ENCODE data around the gene KCTD20. TPM values are rescaled to one million over a fixed set of nuclear protein-coding genes. Genes with fewer than 3 reads are reported as not detected.
A peak's percentile ranks its signal among the peaks of the same experiment; 100 is the strongest.

The KCTD20 gene
- total and polyA plus RNA-seq, 2 donors: 19.5 to 49.9 TPM

DNA sequence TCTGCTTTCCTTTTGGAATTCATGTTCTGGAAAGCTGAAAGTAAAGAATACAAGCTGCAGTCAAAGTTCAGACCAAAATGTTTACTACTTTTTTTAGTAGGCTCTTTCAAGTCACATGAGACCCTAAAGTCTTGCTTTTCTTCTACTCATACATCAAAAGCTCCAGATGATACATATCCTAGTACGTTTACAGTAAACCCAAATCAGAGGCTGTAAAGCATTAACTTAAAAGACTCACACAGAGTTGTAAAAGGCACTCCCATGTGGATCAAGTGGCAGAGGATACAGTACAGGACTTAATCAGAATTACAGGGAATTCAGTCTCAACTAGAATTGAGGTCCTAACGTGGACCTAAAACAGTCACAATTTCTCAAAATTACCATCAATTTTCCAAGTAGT is 63.8 kb downstream of the KCTD20 start:
- H3K9me3 ChIP-seq (ENCODE audit: control insufficient read depth in 2 of 2, insufficient read depth in 1 of 2, low read length in 1 of 2): peaks cover 0 to 11% of the 10 kb centered on the region in 2 donors
- H3K27ac ChIP-seq (ENCODE audit: low read depth in 1 of 2, low read length in 1 of 2): no peak overlapping the region
- H3K4me3 ChIP-seq (ENCODE audit: low read length in 2 of 2): no peak overlapping the region
- WGBS: 70% methylated on average over 2 of the region's 2 CpGs
- no peaks in the 10 kb centered on the region for H3K4me1 ChIP-seq (ENCODE audit: control insufficient read depth in 2 of 2, insufficient read depth in 2 of 2, low read length in 2 of 2)
- no peaks in the 10 kb centered on the region for H3K27me3 ChIP-seq (ENCODE audit: control insufficient read depth in 2 of 2, insufficient read depth in 1 of 2, low read length in 1 of 2)
- H3K36me3 ChIP-seq (ENCODE audit: control insufficient read depth in 2 of 2, insufficient read depth in 2 of 2, low read length in 1 of 2): peaks cover 30 to 62% of the 10 kb centered on the region in 2 donors
- peak in 1 of 9 donors; percentile 7 for DNase-seq (ENCODE audit: low read depth in 6 of 9, low spot score in 9 of 9)

DNA sequence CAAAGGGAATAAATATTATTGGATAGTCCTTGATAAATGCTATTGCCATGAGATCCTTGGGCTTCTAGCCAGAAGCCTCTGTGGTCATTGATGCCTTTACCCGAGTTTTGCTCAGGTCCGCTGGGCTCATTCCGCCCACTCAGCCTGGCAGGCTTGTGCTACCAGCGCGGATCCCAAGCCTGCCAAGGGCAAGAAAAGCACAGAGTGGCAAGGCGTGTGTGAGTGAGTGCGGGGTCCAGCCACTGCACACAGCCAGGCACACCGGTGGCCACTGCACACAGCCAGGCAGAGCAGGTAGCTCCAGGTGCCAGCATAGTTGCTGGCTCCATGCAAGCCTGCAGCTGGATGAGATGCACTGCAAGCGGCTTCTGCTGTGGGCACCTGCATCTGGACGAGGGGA is 65.7 kb downstream of the KCTD20 start:
- Histone ChIP-seq H3K27ac (ENCODE audit: low read depth in 1 of 2, low read length in 1 of 2) (no peak overlapping the region), H3K4me3 (ENCODE audit: low read length in 2 of 2) (no peak overlapping the region), H3K27me3 (ENCODE audit: control insufficient read depth in 2 of 2, insufficient read depth in 1 of 2, low read length in 1 of 2) (no peaks in the 10 kb centered on the region), H3K4me1 (ENCODE audit: control insufficient read depth in 2 of 2, insufficient read depth in 2 of 2, low read length in 2 of 2) (no peaks in the 10 kb centered on the region), H3K9me3 (ENCODE audit: control insufficient read depth in 2 of 2, insufficient read depth in 1 of 2, low read length in 1 of 2) (peaks cover 0 to 11% of the 10 kb centered on the region in 2 donors), H3K36me3 (ENCODE audit: control insufficient read depth in 2 of 2, insufficient read depth in 2 of 2, low read length in 1 of 2) (peaks cover 38 to 67% of the 10 kb centered on the region in 2 donors)
- 99% methylated on average over 10 of the region's 10 CpGs for WGBS
- no peak for DNase-seq (ENCODE audit: low read depth in 6 of 9, low spot score in 9 of 9)

DNA sequence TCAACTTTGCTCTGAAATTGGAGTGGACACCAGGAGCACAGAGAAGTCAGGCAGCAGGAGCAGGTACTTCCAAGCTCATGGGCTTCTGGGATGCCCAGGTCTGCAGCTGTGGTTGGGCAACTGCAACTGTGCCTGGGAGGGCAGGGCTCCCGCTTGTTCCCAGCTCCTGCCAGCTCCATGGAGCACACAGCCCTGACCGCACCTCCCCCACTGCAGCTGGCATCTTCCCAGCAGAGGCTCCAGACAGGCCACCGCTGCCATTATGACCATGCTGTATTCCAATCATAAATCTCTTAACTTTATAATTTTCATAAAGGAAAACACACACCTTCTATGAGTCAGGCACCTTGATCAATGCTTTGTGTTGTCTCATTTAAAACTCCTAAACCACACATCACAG is 67.6 kb downstream of the KCTD20 start:
- H3K4me3 ChIP-seq (ENCODE audit: low read length in 2 of 2): no peak overlapping the region
- no peaks in the 10 kb centered on the region for H3K27me3 ChIP-seq (ENCODE audit: control insufficient read depth in 2 of 2, insufficient read depth in 1 of 2, low read length in 1 of 2)
- H3K36me3 ChIP-seq (ENCODE audit: control insufficient read depth in 2 of 2, insufficient read depth in 2 of 2, low read length in 1 of 2): peaks cover 50 to 64% of the 10 kb centered on the region in 2 donors
- H3K9me3 ChIP-seq (ENCODE audit: control insufficient read depth in 2 of 2, insufficient read depth in 1 of 2, low read length in 1 of 2): peaks cover 0 to 11% of the 10 kb centered on the region in 2 donors
- 100% methylated on average over 3 of the region's 3 CpGs for WGBS
- H3K27ac ChIP-seq (ENCODE audit: low read depth in 1 of 2, low read length in 1 of 2): no peak overlapping the region
- H3K4me1 ChIP-seq (ENCODE audit: control insufficient read depth in 2 of 2, insufficient read depth in 2 of 2, low read length in 2 of 2): no peaks in the 10 kb centered on the region
- no peak for DNase-seq (ENCODE audit: low read depth in 6 of 9, low spot score in 9 of 9)

DNA sequence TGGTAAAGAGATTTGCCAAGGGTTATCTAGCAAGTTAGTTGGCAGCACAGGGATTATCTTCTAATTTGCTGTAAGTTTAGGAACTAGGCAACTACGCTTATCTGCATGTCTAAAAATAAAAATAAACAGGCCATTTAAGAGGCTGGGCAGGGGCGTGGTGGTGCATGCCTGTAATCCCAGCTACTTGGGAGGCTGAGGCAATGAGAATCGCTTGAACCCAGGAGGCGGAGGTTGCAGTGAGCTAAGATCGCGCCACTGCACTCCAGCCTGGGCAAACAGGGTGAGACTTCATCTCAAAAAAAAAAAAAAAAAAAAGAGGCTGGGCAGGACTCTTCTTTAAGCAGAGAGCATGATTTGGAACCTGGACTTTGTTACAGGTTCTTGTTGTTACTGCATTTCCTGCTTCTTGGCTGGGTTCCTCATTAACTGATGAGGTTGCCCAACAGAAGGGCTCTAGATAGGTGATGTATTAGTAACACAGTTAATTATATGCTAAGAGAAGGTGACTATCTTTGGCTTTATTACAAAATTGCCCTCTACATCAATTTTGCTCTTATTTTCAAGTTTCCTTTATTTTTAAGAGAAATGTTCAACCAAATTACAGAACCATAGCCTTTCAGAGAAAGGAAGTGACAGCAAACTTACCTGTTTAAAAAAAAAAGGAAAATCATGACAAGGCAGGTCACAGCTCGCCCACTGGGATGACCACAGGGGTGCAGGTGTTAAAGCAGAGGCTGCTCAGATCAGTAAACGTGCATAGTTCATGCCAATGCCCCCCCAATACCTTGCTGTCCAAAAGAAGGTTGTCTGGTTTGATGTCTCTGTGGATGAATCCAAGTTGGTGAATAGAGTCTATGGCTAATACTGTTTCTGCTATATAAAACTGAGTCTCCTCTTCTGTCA is 72.0 kb downstream of the KCTD20 start:
- H3K27ac ChIP-seq (ENCODE audit: low read depth in 1 of 2, low read length in 1 of 2): no peak overlapping the region
- H3K4me1 ChIP-seq (ENCODE audit: control insufficient read depth in 2 of 2, insufficient read depth in 2 of 2, low read length in 2 of 2): no peaks in the 10 kb centered on the region
- no peak overlapping the region for H3K4me3 ChIP-seq (ENCODE audit: low read length in 2 of 2)
- peaks cover 41 to 74% of the 10 kb centered on the region in 2 donors for H3K36me3 ChIP-seq (ENCODE audit: control insufficient read depth in 2 of 2, insufficient read depth in 2 of 2, low read length in 1 of 2)
- DNase-seq (ENCODE audit: low read depth in 6 of 9, low spot score in 9 of 9): no peak
- peaks cover 0 to 7% of the 10 kb centered on the region in 2 donors for H3K9me3 ChIP-seq (ENCODE audit: control insufficient read depth in 2 of 2, insufficient read depth in 1 of 2, low read length in 1 of 2)
- H3K27me3 ChIP-seq (ENCODE audit: control insufficient read depth in 2 of 2, insufficient read depth in 1 of 2, low read length in 1 of 2): no peaks in the 10 kb centered on the region
- WGBS: 95% methylated on average over 8 of the region's 8 CpGs

DNA sequence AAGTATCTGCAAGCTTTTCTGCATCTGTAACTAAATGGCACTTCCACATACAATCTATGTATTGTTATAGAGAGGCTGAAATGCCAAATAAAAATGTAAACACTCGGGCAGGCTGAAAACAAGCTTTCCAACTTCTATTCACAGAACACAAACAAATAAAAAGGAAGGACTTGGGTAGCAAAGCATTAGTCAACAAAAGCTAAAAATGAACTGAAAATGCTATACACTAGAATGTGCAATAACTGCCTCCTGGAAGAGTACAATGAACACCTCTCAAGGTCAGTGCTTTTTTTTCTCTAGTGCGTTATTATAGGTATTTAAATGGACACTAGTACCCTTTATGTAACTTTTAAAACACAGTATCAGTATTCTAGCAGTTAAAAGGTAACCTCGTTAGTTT is 73.0 kb downstream of the KCTD20 start:
- peaks cover 34 to 75% of the 10 kb centered on the region in 2 donors for H3K36me3 ChIP-seq (ENCODE audit: control insufficient read depth in 2 of 2, insufficient read depth in 2 of 2, low read length in 1 of 2)
- WGBS: 96% methylated on average over 3 of the region's 3 CpGs
- DNase-seq (ENCODE audit: low read depth in 6 of 9, low spot score in 9 of 9): no peak

DNA sequence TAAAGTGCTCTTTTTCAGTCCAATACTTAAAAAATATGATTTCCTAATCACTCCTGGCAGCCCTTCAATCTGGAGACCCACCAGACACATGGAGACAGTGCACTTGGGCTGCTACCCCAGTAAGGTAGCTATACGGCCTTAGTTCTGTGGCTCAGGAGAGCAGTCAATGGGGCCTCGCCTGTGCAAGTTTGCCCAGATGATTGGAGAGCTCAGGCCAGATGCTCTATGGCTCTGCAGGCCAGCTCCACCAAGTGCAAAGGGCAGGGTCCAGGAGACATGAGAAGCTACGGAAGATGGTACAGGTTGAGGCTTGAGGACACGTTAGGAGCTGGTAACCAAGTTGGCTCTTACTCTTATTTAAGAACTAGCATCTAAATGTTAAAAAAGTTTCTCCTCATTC is 73.8 kb downstream of the KCTD20 start:
- WGBS: 97% methylated on average over 4 of the region's 4 CpGs
- no peaks in the 10 kb centered on the region for H3K9me3 ChIP-seq (ENCODE audit: control insufficient read depth in 2 of 2, insufficient read depth in 1 of 2, low read length in 1 of 2)
- H3K36me3 ChIP-seq (ENCODE audit: control insufficient read depth in 2 of 2, insufficient read depth in 2 of 2, low read length in 1 of 2): peaks cover 33 to 76% of the 10 kb centered on the region in 2 donors
- DNase-seq (ENCODE audit: low read depth in 6 of 9, low spot score in 9 of 9): no peak
- H3K27me3 ChIP-seq (ENCODE audit: control insufficient read depth in 2 of 2, insufficient read depth in 1 of 2, low read length in 1 of 2): no peaks in the 10 kb centered on the region
- no peak overlapping the region for H3K4me3 ChIP-seq (ENCODE audit: low read length in 2 of 2)
- H3K4me1 ChIP-seq (ENCODE audit: control insufficient read depth in 2 of 2, insufficient read depth in 2 of 2, low read length in 2 of 2): no peaks in the 10 kb centered on the region
- H3K27ac ChIP-seq (ENCODE audit: low read depth in 1 of 2, low read length in 1 of 2): no peak overlapping the region

More for the DNA sequence above, 73.0 kb downstream of the KCTD20 start:
- no peak overlapping the region for H3K4me3 ChIP-seq (ENCODE audit: low read length in 2 of 2)
- no peak overlapping the region for H3K27ac ChIP-seq (ENCODE audit: low read depth in 1 of 2, low read length in 1 of 2)
- H3K9me3 ChIP-seq (ENCODE audit: control insufficient read depth in 2 of 2, insufficient read depth in 1 of 2, low read length in 1 of 2): no peaks in the 10 kb centered on the region
- H3K27me3 ChIP-seq (ENCODE audit: control insufficient read depth in 2 of 2, insufficient read depth in 1 of 2, low read length in 1 of 2): no peaks in the 10 kb centered on the region
- no peaks in the 10 kb centered on the region for H3K4me1 ChIP-seq (ENCODE audit: control insufficient read depth in 2 of 2, insufficient read depth in 2 of 2, low read length in 2 of 2)

DNA sequence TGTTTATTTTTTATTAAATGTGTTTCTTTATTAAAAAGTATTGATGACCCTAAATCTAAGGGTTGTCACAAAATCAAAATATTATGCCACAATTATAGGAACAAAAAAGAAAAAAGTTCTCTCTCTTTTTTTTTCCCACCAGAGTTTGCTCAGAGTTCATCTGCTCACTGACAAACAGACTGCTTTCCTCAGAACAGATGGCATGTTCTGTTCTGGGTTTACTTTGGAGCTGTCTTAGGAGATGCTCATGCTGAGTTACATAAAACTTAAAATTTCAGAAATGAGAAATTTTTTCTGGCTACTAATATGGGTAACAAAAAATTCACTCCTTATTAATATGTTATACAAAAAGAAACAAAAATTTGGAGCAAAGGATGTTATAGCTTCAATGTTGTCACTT is 74.2 kb downstream of the KCTD20 start:
- Histone ChIP-seq H3K27me3 (ENCODE audit: control insufficient read depth in 2 of 2, insufficient read depth in 1 of 2, low read length in 1 of 2) (no peaks in the 10 kb centered on the region), H3K27ac (ENCODE audit: low read depth in 1 of 2, low read length in 1 of 2) (no peak overlapping the region), H3K36me3 (ENCODE audit: control insufficient read depth in 2 of 2, insufficient read depth in 2 of 2, low read length in 1 of 2) (peaks cover 30 to 78% of the 10 kb centered on the region in 2 donors), H3K9me3 (ENCODE audit: control insufficient read depth in 2 of 2, insufficient read depth in 1 of 2, low read length in 1 of 2) (no peaks in the 10 kb centered on the region), H3K4me1 (ENCODE audit: control insufficient read depth in 2 of 2, insufficient read depth in 2 of 2, low read length in 2 of 2) (no peaks in the 10 kb centered on the region), H3K4me3 (ENCODE audit: low read length in 2 of 2) (no peak overlapping the region)
- DNase-seq (ENCODE audit: low read depth in 6 of 9, low spot score in 9 of 9): no peak

DNA sequence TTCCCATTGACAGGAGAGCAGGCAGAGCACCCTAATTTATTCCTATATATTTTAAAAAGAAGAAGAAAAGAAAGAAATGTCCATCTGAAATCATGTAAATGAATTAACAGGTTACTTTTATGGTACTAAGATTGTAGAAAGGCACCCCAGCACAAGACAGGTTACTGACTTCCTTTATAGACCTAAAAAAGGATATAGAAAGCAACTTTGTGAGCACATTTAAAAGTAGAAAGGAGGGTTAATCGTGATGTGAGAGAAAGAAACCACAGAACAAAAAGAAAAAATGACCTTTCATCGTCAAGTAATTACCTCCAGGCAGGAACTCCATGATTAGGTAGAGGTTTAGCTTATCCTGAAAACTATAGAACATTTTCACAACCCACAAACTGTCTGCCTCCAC is 74.6 kb downstream of the KCTD20 start:
- no peak overlapping the region for H3K4me3 ChIP-seq (ENCODE audit: low read length in 2 of 2)
- DNase-seq (ENCODE audit: low read depth in 6 of 9, low spot score in 9 of 9): no peak
- no peaks in the 10 kb centered on the region for H3K4me1 ChIP-seq (ENCODE audit: control insufficient read depth in 2 of 2, insufficient read depth in 2 of 2, low read length in 2 of 2)
- H3K27me3 ChIP-seq (ENCODE audit: control insufficient read depth in 2 of 2, insufficient read depth in 1 of 2, low read length in 1 of 2): no peaks in the 10 kb centered on the region
- no peaks in the 10 kb centered on the region for H3K9me3 ChIP-seq (ENCODE audit: control insufficient read depth in 2 of 2, insufficient read depth in 1 of 2, low read length in 1 of 2)
- peaks cover 29 to 79% of the 10 kb centered on the region in 2 donors for H3K36me3 ChIP-seq (ENCODE audit: control insufficient read depth in 2 of 2, insufficient read depth in 2 of 2, low read length in 1 of 2)
- 66% methylated on average over 2 of the region's 2 CpGs for WGBS
- H3K27ac ChIP-seq (ENCODE audit: low read depth in 1 of 2, low read length in 1 of 2): no peak overlapping the region

DNA sequence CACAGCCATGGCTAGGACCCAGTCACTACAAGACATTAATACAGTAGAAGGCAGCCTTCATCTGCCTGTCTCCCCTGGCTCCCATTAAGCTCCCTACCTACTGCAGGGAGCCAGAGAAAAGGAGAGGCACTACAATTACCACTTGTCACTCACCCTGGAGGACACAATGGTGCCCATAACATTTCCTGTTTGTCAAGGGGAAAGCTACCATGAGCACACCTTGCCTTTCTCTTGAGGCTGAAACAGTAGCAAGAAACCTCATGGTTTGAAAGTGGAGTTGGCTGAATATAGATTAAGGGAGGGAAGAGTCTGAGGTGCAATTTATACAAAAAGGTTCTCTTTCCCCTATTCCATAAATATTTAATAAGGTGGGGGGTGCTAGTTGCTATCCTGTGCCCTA is 76.6 kb downstream of the KCTD20 start:
- H3K36me3 ChIP-seq (ENCODE audit: control insufficient read depth in 2 of 2, insufficient read depth in 2 of 2, low read length in 1 of 2): peaks cover 35 to 86% of the 10 kb centered on the region in 2 donors

More for the DNA sequence above, 76.6 kb downstream of the KCTD20 start:
- Histone ChIP-seq H3K9me3 (ENCODE audit: control insufficient read depth in 2 of 2, insufficient read depth in 1 of 2, low read length in 1 of 2) (no peaks in the 10 kb centered on the region), H3K27ac (ENCODE audit: low read depth in 1 of 2, low read length in 1 of 2) (no peak overlapping the region), H3K4me1 (ENCODE audit: control insufficient read depth in 2 of 2, insufficient read depth in 2 of 2, low read length in 2 of 2) (no peaks in the 10 kb centered on the region), H3K27me3 (ENCODE audit: control insufficient read depth in 2 of 2, insufficient read depth in 1 of 2, low read length in 1 of 2) (no peaks in the 10 kb centered on the region), H3K4me3 (ENCODE audit: low read length in 2 of 2) (no peak overlapping the region)
- DNase-seq (ENCODE audit: low read depth in 6 of 9, low spot score in 9 of 9): no peak

Measured in thymus (tissue), 11 donors.